Renal cortex interstitium (tissue), 11 donors: ENCODE results near the gene SRC. TPM values are rescaled to one million over a fixed set of nuclear protein-coding genes. Genes with fewer than 3 reads are reported as not detected.

Experiments used
- DNase-seq, 11 donors: peaks; one replicate each; pipeline ENCODE4 v3.0.0-alpha.2; 2013; ENCODE audit warnings: low read depth in 9 of 11, low spot score in 4 of 11; ENCODE audit errors: extremely low read depth in 1 of 11
- polyA plus RNA-seq, 3 donors: library from polyadenylated mRNA; unstranded; fragments of 120-200 nt; gene quantifications; one replicate each; pipeline ENCODE4 v1.2.1, GENCODE V29; 2013; ENCODE audit not compliant: insufficient read length in 3 of 3

Gene SRC
- polyA plus RNA-seq, 3 donors: 47.6 to 70.5 (median 56.5) TPM

- peak in 6 of 11 donors; percentile 45 to 77 (median 56) for DNase-seq
Measured at GRCh38 chr20:37344506-37345338, 1.2 kb upstream of the SRC start.

- DNase-seq: no peak
Measured at GRCh38 chr20:37346236-37346534, 245 bp downstream of the SRC start.

- DNase-seq: no peak
Measured at GRCh38 chr20:37346535-37347346, 801 bp downstream of the SRC start.

GRCh38 chr20:37347347-37347823 is 1.4 kb downstream of the SRC start:
- DNase-seq: no peak

GRCh38 chr20:37347891-37348791 is 2.2 kb downstream of the SRC start:
- no peak for DNase-seq

- no peak for DNase-seq
Measured at GRCh38 chr20:37348792-37349516, 3.0 kb downstream of the SRC start.

GRCh38 chr20:37349517-37350491 is 3.9 kb downstream of the SRC start:
- no peak for DNase-seq

- DNase-seq: no peak
Measured at GRCh38 chr20:37350649-37351574, 5.0 kb downstream of the SRC start.

- DNase-seq: no peak
Measured at GRCh38 chr20:37351689-37352607, 6.0 kb downstream of the SRC start.

- DNase-seq: no peak
Measured at GRCh38 chr20:37352608-37352980, 6.7 kb downstream of the SRC start.

- DNase-seq: no peak
Measured at GRCh38 chr20:37353285-37353849, 7.4 kb downstream of the SRC start.

- no peak for DNase-seq
Measured at GRCh38 chr20:37354210-37355195, 8.6 kb downstream of the SRC start.

- no peak for DNase-seq
Measured at GRCh38 chr20:37355252-37356180, 9.6 kb downstream of the SRC start.
